ENCODE results near the gene DLGAP1. TPM values are rescaled to one million over a fixed set of nuclear protein-coding genes. Genes with fewer than 3 reads are reported as not detected.
"Not testable (repeated sequence)": the region's sequence is repeated elsewhere in the genome, so short reads cannot be mapped to it uniquely, and the experiment has no call there.

The DLGAP1 gene
- total RNA-seq, 6 experiments from 2014 or later, result 0.19 to 1.3 (median 0.62) TPM

- peak; percentile 71 for DNase-seq
- H3K4me1 Mint-ChIP-seq (ENCODE audit: low read depth), result peaks cover 37% of the 10 kb centered on the region
- H3K9me3 Mint-ChIP-seq, result no peaks in the 10 kb centered on the region
- no peak overlapping the region for H3K27ac Mint-ChIP-seq
- H3K36me3 Mint-ChIP-seq (ENCODE audit: low read depth), result no peaks in the 10 kb centered on the region
- H3K4me3 Mint-ChIP-seq, result no peak overlapping the region
- H3K27me3 Mint-ChIP-seq (ENCODE audit: insufficient read depth), result peaks cover 4% of the 10 kb centered on the region; the same call in 1 of the 2 replicates
- peak; percentile 90 for TF ChIP-seq CTCF (IDR thresholded peaks at IDR 0.05)
Measured at GRCh38 chr18:3585656-3586509, 869.2 kb downstream of the DLGAP1 start.

GRCh38 chr18:3584897-3585460 is 870.1 kb downstream of the DLGAP1 start:
- Mint-ChIP-seq H3K27ac (no peak overlapping the region), H3K36me3 (ENCODE audit: low read depth) (no peaks in the 10 kb centered on the region), H3K9me3 (no peaks in the 10 kb centered on the region), H3K4me1 (ENCODE audit: low read depth) (peaks cover 44% of the 10 kb centered on the region), H3K4me3 (no peak overlapping the region), H3K27me3 (ENCODE audit: insufficient read depth) (peaks cover 4% of the 10 kb centered on the region; the same call in 1 of the 2 replicates)
- TF ChIP-seq CTCF (IDR thresholded peaks at IDR 0.05), result no peak
- DNase-seq, result no peak

- H3K27me3 Mint-ChIP-seq (ENCODE audit: insufficient read depth), result peaks cover 4% of the 10 kb centered on the region; the same call in 1 of the 2 replicates
- no peak overlapping the region for H3K27ac Mint-ChIP-seq
- peaks cover 50% of the 10 kb centered on the region for H3K4me1 Mint-ChIP-seq (ENCODE audit: low read depth)
- H3K9me3 Mint-ChIP-seq, result no peaks in the 10 kb centered on the region
- H3K4me3 Mint-ChIP-seq, result no peak overlapping the region
- TF ChIP-seq CTCF (IDR thresholded peaks at IDR 0.05), result no peak
- DNase-seq, result no peak
- no peaks in the 10 kb centered on the region for H3K36me3 Mint-ChIP-seq (ENCODE audit: low read depth)
Measured at GRCh38 chr18:3584266-3584861, 870.7 kb downstream of the DLGAP1 start.

- no peak for TF ChIP-seq CTCF (IDR thresholded peaks at IDR 0.05)
- H3K27ac Mint-ChIP-seq, result no peak overlapping the region
- H3K9me3 Mint-ChIP-seq, result no peaks in the 10 kb centered on the region
- H3K36me3 Mint-ChIP-seq (ENCODE audit: low read depth), result no peaks in the 10 kb centered on the region
- DNase-seq, result no peak
- H3K4me3 Mint-ChIP-seq, result no peak overlapping the region
- peaks cover 4% of the 10 kb centered on the region; the same call in 1 of the 2 replicates for H3K27me3 Mint-ChIP-seq (ENCODE audit: insufficient read depth)
- peaks cover 53% of the 10 kb centered on the region for H3K4me1 Mint-ChIP-seq (ENCODE audit: low read depth)
Measured at GRCh38 chr18:3583873-3584247, 871.2 kb downstream of the DLGAP1 start.

GRCh38 chr18:3583106-3583872 is 871.8 kb downstream of the DLGAP1 start:
- H3K9me3 Mint-ChIP-seq; H3K4me3 Mint-ChIP-seq; DNase-seq; H3K27ac Mint-ChIP-seq; H3K27me3 Mint-ChIP-seq (ENCODE audit: insufficient read depth); H3K36me3 Mint-ChIP-seq (ENCODE audit: low read depth): not testable (repeated sequence)
- H3K4me1 Mint-ChIP-seq (ENCODE audit: low read depth), result peaks cover 53% of the 10 kb centered on the region

Data from HFFc6 (cell line).